Vagina (tissue), 2 donors: ENCODE measurements around the gene WNT7B.

Experiments used
- POLR2AphosphoS5 ChIP-seq, 2 donors: sonication (generic); formaldehyde crosslinking; IDR thresholded peaks; one replicate each; pipeline ENCODE4 v1.9.0; 2017; ENCODE audit warnings: antibody characterized with exemption in 2 of 2, mild to moderate bottlenecking in 2 of 2, low read depth in 1 of 2; ENCODE audit not compliant: insufficient read depth in 1 of 2
- TF ChIP-seq, protein P1 (sequence below), 3 experiments: fragments of 450-650 bp in 2 of 3; fragments of 200-600 bp in 1 of 3; sonication (generic) in 1 of 3; IDR thresholded peaks; one replicate each; pipeline ENCODE4 v1.5.1; 2017 to 2019; ENCODE audit warnings: antibody characterized with exemption in 3 of 3, mild to moderate bottlenecking in 2 of 3, moderate library complexity in 2 of 3

DNA sequence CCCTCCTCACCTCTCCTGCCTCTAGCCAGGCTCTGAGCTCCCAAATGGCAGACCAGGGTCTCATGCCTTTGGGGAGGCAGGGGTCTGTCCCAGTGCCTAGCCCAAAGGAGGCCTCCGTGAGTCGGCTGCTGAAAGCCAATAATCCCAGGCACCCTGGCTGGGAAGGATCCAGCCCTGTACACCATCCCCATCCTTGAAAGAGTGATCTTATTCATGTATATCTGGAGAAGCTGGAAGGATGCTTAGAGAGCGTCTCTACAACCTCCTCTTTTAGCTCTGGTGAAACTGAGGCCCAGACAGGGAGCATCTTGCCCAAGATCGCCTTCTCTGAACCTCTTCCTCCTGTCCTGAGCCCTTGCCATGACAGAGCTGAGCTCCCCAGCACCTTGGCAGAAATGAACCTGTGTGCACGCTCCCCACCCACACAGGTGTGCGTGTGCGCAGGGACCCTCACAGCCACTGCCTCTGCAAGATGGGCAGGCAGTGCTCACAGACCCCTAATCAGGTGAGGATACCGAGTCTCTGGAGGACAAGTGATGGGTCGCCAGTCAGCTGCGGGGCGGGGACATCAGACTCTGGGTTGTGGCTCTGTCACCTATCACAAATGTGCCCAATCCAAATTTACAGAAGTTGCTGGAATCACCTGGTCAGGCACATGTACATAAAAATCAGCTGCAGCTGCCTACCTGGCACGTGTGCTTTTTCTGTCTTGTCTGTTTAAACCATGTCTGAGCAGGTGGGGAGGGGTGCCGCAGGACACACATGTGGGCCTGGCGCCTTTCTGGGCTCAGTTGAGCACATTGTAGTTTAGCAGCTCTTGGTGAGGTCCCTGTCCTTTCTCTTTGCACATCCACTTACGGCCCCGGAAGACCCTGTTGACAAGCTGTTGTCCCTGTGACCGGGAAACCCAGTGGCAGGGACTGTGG lies 49.3 kb upstream of the WNT7B start:
- TF ChIP-seq, protein P1, sequence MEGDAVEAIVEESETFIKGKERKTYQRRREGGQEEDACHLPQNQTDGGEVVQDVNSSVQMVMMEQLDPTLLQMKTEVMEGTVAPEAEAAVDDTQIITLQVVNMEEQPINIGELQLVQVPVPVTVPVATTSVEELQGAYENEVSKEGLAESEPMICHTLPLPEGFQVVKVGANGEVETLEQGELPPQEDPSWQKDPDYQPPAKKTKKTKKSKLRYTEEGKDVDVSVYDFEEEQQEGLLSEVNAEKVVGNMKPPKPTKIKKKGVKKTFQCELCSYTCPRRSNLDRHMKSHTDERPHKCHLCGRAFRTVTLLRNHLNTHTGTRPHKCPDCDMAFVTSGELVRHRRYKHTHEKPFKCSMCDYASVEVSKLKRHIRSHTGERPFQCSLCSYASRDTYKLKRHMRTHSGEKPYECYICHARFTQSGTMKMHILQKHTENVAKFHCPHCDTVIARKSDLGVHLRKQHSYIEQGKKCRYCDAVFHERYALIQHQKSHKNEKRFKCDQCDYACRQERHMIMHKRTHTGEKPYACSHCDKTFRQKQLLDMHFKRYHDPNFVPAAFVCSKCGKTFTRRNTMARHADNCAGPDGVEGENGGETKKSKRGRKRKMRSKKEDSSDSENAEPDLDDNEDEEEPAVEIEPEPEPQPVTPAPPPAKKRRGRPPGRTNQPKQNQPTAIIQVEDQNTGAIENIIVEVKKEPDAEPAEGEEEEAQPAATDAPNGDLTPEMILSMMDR (IDR thresholded peaks at IDR 0.05), result no peak
- TF ChIP-seq POLR2AphosphoS5 (IDR thresholded peaks at IDR 0.05; ENCODE audit: insufficient read depth in 1 of 2, low read depth in 1 of 2), result no peak
